Measurements from ENCODE around the gene CHD8.

Gene CHD8

DNA sequence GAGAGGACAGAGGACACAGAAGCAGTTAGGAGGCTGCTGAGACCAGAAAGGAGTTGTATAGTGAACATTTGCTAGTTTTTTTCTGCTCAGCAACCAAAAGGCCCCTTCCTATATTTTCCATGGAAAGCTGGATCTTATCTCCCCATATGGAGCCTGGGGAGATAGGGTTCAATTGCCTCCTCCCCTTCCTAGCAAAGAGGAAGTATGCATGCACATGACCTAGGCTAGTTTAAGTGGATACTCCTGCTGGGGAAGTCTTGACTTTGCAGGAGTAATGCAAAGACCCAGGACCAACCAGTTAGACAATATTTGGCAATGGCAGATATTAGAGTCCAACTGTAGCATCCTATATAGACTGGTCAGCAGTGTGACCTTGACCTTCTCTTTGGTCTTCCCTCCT, 15.1 kb downstream of the CHD8 start:
- no peak for DNase-seq

DNA sequence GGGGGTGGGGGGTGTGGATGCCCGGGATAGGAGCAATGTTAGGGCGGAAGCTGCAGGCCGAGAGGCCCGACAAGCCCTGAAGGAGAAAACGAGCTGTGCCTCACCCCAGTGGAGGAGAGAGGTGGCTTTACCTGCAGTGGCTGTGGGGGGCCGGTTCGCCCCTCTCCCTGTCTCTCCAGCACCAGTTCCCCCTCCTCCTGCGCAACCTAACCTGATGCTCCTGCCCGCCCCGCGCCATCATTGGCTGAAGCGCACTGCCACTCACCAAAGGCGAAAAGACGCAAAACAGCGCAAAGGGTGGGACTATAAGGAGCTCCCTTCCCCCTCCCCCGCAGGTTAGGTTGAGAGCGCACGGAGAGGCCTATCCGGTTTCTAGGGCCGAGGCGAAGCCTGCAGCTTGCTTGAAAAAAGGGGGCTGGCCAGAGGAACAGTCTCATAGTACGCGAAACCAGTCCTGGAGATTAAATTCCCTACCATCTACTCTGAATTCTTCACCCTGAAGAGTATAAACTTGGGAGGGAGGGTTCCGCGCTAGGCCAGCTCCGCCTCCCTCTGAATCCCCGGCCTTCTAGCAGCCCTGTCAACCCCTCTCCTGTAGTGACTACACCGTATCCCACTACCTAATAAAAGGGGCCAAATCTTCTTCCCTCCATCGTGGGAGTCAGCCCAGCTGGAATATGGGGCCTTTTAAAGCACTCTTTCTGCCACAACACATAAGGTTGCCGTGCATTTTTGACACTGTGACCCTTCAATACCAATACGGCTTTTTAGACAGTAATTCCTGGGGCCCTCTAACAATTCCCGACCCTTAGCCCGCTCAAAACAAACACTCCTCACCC, 18.6 kb downstream of the CHD8 start:
- DNase-seq = peak; percentile 80 to 99 (median 95)

DNA sequence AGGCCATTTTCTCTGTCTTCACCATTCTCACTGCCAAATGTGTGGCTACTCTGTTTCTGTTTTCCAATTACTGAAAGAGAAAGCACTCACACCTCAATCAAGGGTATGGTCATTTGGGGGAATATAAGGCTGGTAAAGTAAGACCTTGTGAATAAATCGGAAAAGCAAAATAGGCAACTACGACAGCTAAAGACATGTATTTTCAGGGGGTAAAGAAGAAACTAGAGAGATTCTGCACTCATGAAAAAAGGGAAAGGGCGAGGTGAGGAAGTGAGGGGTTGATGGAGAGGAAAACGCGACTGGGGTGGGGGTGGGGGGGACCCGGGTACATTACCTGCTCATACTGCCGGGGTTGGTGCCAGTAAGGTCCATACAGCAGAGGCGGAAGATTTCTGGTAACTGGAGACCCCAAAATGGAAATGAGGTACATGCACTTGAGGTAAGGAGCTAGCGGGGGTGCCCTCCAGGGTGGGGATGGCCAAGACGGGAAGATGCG, 19.3 kb downstream of the CHD8 start:
- DNase-seq = peak in 1 of 51 donors; percentile 45

DNA sequence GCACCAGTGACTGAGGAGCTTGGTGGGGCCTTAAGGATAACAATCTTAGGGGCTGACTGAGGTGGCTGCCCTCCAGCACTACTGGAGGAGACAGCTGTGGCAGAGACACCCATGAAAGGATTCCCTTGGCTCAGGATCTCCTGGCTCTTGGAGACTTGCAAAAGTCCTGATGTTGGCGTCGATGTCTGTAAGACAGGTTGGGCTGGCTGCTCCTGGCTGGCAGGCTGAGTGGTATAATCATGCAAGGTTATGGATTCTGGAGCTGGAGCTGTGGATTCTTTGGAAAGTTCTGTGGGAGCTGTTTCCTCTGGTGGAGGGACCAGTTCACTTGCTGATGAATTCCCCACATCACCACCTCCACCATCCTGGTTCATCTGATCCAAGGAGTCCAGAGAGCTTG, 24.8 kb downstream of the CHD8 start:
- DNase-seq = no peak

DNA sequence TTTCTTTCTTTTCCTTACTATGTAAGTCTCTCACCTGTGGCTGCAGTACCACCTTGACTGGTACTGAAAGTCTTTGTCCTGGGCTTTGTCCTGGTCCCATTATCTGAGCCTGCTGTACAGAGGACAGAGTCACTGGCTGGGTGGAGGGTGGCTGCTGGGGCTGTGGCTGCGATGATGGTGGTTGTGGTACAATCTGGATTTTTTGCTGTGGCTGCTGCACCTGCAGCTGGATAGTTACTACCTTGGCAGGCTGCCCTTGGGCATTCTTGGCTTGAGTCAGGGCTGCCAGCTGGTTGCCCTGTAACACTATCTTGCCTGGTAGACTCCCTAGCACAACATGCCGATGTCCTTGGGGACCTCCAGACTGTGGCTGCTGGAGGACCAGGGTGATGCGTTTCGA, 27.0 kb downstream of the CHD8 start:
- peak in 1 of 51 donors; percentile 0 for DNase-seq

DNA sequence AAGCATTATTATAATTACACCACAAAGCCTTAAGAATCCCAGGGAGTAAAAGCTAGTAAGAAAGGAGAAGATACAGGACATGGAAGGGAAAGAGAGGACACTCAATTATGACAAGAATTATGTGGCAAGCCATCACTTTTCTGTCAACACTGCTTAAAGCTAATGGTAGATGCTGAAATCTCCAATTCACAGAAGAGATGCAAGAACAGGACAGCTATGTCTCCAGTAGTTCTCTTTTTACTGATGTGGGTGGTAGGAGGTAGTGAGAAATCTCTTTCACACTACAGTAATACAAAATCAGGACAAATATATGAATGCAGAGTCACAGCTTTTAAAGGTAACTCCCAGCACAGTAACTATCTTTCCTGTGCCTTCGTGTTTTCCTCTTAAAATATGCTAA, 29.2 kb downstream of the CHD8 start:
- DNase-seq = no peak

DNA sequence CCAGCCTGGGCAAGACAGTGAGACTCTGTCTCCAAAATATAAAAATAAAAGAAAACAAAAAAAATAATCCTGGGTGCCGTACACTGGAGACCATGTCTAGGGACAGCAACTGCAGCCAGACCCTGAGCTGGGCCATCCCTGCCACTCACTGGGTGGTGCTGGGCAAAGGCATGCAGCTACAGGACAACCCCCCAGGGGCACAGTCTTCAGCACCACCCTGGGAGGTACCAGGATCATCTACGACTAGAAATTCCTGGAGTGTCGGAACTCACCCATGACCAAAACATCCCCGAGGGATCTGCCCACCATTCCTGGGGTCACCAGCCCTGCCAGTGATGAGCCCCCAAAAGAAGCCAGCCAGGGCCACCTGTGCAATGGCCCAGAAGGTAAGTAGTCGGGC, 36.4 kb downstream of the CHD8 start:
- no peak for DNase-seq

DNA sequence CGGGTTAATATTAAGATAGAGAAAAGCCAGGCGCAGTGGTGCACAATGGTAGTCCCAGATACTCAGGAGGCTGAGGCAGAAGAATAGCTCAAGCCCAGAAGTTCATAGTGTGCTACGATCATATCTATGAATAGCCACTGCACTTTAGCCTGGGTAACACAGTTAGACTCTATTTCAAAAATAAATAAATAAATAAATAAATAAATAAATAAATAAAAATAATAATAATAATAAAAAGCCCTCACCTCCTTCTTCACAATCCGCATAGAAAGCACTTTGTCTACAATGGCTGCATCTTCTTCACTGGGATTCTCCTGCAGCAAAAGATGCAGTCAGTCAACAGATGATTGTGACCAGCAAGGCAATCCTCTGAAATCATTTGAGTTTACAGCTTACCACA, 40.6 kb downstream of the CHD8 start:
- no peak for DNase-seq

DNA sequence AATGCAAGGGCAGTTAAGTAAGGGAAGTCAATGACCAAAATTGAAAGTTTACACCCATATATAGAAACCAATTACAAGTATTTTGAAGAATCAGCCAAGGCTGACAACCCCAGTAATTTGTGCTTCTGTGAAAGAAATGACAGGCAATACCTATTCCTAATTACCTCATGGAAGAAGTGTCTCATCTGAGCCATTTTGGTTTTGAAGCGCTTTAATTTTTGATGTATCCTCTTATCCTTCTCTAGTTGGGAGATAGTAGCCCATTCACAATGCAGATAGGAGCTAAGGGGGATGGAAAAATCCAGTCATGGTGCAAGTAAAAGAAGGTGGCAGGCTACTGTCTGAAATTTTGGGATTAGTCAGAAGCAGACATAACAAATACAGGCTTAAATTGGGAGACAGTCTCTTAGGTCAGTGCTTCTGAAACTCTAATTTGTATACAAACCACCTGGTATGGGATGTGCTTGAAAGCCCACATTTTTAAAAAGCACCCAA, 41.7 kb downstream of the CHD8 start:
- DNase-seq = no peak

DNA sequence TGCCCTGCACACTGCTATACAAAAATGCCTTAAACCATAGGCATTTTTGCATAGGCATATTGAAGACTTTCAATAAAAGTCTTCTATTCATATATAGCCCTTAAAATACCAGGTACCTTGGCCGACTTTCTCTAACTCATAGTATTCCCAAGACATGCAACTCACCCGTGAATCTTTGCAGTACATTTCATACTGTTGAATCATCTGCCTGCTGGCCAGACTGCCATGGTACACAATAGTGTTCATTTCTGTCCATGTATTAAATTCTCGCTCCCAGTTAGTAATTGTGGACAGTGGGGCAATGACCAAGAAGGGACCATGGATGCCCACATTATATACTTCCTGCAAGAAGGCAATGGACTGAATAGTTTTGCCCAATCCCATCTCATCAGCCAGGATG, 47.8 kb downstream of the CHD8 start:
- no peak for DNase-seq

DNA sequence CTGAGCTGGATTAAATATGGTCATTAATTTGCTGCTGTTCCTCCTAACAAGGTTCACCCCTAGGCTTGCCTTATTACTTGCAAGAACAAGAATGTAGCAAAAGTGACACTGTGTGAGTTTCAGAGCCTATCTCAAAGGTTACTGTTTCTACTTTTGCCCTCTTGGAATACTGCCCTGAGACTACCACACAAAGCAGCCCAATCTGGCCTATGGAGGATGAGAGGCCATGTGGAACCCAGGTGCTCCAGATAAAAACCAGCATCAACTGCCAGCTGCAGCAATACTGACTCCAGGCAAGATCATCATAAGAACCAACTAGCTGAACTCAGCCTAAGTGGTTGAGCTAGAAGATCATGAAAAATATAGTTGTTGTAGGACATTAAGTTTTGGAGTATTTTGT, 49.7 kb downstream of the CHD8 start:
- no peak for DNase-seq

DNA sequence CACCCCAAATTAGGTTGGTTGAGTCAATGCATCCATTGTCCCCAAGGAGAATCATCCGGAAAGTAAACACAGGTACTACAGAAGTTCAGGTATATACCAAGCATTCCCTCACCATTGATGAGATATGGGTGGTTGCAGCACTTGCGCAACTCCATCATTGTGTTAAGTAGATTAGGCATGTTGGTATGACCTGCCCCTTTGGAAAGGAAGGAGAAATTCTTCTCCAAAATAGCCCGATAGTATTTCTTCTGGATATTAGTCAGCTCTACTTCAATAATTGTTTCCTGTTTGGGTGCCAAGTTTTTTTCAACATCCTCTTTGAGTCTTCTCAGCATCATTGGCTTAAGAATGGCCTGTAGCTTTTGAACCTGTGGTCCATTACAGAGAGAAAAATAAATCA, 50.8 kb downstream of the CHD8 start:
- DNase-seq = no peak

DNA sequence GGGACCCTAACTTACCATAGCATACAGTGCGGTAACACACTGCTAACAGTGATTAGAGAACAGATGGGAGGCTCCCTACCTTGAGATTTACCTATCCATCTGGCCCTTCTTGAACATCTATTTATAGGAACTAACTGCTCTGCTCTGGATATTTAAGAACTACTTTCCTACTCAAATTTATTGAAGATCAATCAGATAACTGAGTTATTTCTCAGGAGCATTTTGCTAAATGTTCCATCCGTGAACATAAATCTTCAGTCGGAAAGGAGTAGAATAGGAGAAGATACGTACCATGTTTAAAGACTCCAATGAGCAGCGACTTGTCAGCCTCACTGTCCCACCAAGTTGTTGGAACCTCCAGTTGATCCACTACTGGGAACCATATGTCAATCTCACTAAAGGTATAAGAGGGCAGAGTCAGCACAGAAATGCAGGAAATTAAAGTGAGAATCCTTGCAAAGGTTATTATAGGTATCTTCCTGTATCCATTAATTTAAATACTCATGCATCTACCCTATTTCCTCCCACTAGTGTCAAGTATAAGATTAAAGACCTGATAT, 56.5 kb downstream of the CHD8 start:
- no peak for DNase-seq

DNA sequence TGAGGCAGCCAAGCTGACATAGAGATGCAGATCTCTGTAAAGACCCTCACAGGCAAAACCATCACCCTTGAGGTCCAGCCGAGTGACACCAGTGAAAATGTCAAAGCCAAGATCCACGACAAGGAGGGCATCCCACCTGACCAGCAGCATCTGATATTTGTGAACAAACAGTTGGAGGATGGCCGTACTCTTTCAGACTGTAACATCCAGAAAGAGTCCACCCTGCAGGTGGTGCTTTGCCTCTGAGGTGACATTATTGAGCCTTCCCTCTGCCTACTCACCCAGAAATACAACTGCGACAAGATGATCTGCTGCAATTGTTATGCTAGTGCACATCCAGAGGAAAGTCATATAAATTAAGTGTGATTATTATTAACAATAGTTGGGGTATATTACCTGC, 57.0 kb downstream of the CHD8 start:
- no peak for DNase-seq

DNA sequence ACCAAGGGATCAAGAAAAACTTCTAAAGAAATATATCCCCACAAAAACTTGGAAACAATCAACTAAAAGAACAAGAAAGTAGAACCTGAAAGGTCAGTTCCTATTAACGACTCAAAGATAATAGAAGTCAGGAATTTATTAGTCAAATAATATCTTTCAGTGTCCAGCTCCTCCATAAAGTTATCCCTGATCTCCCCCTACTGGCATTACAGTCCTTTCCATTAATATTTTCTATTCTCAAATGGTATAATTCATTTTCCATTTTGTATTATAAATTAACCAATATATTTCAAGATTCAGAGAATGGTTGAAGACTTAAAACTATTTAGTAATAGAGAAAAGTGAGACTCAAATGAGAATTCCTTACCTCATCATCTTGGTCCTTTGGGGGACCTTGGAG, 60.5 kb downstream of the CHD8 start:
- DNase-seq = no peak

DNA sequence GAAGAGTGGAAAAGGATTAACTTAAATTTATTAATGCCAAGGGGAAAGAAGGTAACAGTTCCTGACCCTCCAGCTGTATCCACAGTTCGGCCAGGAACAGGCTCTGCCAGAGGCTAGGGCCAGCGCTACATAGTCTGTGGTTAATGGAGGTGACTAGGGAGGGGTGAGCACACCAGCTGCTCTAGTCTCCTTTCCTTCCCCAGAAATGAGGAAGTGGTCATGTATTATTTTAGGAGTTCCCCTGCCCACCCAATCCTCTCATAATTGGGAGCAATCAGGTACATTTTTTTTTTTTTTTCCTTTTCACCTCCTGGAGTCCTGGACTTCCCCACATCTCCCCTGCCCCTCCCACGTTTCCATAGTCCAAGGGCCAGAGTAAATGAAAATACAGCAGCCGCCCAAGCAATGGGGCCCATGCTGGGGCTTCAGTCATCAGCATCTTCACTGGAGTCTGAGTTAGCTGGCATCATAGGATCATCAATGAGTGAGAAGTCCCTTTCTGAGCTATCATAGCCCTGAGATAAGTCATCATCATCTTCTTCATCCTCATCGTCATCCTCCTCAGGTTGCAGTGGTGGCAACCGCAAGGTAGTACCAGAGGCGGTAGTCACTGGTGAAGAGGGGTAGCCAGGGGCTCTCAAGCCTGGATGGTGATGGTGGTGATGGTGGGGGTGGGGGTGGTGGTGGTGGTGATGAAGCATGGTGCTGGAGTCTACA, 70.6 kb downstream of the CHD8 start:
- DNase-seq = peak in 1 of 51 donors; percentile 2

DNA sequence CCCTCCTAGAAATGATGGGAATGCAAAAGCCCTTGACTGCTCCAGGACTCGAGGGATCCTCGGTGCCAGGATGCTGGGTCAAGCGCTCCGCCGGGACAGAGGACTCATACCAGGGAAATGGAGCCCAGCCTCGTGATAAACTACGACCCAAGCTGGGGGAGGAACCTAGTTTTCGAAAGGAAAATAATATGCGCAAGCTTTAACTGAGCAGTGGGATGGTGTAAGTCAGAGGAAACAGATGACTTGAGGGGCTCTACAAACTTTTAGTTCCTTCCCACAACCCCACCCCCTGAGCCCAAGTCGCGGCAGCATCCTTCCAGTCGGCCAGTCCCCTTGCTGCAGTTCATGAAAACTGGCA, 71.5 kb downstream of the CHD8 start:
- no peak for DNase-seq

DNA sequence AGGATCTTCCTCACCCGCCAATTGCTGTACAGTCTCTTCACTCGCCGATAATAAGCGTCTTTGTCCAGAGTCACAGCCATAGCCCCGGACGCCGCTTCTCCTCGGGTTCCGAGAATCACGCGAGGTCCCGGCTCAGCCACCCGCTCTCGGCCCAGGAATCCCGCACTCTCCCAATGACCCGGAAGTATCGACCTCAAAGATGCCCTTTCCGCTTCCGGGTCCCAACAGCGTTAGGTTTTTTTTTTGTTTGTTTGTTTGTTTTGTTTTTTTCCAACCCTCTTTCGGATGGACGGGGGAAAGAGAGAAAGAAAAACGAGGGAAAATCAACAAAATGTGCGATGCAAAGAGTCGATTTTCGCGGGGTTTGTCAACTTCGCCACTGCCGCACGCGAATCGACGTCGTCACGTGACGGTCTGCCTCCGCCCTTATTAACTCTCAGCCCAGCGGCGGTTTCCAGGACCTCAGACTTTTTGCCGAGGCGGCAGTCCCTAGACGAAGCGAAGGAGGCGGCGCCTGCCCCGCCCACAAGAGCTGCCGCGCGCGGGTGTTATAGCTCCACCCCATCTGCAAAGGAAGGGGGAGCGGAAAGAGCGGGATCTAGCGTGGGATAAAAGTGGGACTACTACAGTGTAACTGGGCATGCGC, 72.0 kb downstream of the CHD8 start, which contains the start of gene SUPT16H:
TSS of gene SUPT16H (minus strand) at position 172 of the 646 bp plus-strand sequence. CDS start at position 80, 92 bp downstream.
- peak; percentile 39 to 96 (median 85) for DNase-seq

DNA sequence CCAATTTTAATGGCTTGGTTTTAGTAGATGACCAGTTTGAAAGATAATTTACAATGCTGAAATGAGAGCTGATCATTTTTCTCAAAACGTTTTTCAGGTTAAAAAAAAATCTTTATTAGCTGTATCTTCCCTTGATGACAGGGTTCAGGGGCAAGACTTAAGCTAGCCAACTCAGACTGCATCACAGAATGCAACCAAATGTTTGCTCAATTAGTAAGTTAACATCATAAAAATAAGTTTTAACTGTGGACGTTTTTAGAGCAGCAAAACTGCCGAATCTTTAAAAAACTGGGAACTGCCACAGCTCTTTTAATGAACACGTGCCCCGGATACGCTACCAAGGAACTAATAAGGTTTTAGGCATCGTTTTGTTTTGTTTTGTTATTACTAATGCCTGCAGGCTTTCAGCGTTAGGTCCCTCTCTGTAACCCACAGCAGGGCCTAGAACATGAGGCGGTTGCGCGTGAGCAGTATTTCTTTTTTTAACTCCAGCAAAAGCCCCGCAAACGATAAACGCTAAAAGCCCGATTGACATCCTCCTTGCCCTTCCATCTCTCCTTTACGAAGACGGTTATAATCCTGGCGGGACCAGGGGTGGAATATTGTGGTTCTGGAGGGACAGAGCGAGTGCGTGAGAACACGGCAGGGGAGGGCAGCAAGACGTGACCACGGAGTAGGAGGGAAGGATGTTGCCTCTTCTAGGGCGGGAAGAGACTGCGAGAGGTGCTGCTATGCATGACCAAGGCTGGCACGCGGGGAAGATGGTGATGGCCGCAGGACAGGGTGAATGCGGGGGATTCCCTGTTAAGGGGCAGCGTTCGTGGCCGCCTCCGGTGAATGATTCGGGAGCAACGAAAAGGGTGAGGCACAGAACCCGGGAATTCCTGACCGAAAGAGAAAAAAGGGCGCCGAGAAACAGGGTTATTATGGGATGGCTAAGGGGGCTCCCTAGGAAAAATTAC, 72.8 kb downstream of the CHD8 start:
- peak in 24 of 51 donors; percentile 2 to 54 (median 32) for DNase-seq

DNA sequence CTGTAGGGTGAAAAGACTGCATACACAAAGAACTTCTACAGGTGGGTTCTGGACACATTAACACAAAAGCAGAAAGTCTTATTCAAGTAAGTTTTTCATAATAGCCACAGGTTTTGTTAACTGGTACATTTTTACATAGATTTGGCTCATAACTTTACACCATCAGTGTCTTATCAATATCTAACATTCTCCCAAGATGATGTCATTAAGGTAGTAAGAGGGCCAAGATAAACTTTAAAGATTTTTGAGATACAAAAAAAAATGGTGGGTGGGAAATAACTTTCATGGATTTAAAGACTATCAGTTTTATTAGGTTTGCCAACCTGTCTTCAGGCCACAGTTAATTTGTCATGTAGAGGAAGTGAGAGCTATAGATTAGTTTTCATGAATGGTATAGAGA, 73.8 kb downstream of the CHD8 start:
- no peak for DNase-seq

DNA sequence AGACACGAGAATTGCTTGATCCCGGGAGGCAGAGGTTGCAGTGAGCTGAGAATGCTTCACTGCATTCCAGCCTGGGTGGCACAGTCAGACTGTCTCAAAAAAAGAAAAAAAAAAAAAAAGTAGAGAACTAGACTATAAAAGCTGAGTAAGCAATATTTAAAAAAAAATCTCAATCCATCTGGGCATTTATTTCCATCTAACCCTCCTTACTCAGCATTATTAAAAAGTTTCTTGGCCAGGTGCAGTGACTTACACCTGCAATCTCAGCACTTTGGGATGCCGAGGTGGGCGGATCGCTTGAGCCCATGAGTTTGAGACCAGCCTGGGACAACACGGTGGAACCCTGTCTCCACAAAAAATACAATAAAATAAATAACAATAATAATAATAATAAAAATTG, 76.6 kb downstream of the CHD8 start:
- no peak for DNase-seq

All from hypothalamus (tissue), 51 donors.